ENCODE results near the gene GDPGP1.
"Not testable (repeated sequence)": the region's sequence is repeated elsewhere in the genome, so short reads cannot be mapped to it uniquely, and the experiment has no call there.

GDPGP1 gene

DNA sequence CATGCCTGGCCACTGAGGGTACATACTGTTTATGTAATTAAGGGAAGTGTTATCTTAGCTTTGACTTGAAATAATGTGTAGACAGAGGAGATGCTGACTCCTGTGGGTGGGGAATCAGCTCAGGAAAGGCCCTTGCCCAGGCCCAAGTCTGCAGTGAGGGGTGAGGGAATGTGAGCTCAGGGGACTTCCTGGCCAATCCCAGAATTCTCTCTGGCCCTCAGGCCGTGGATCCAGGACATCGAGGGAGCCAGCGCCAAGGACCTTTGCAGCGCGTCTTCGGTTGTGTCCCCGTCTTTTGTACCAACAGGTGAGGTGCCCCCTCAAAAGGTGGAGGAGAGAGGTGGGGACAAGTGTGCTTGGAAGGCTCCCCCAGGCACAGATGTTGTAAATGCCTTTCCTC lies 6.7 kb upstream of the GDPGP1 start:
- DNase-seq, result no peak

DNA sequence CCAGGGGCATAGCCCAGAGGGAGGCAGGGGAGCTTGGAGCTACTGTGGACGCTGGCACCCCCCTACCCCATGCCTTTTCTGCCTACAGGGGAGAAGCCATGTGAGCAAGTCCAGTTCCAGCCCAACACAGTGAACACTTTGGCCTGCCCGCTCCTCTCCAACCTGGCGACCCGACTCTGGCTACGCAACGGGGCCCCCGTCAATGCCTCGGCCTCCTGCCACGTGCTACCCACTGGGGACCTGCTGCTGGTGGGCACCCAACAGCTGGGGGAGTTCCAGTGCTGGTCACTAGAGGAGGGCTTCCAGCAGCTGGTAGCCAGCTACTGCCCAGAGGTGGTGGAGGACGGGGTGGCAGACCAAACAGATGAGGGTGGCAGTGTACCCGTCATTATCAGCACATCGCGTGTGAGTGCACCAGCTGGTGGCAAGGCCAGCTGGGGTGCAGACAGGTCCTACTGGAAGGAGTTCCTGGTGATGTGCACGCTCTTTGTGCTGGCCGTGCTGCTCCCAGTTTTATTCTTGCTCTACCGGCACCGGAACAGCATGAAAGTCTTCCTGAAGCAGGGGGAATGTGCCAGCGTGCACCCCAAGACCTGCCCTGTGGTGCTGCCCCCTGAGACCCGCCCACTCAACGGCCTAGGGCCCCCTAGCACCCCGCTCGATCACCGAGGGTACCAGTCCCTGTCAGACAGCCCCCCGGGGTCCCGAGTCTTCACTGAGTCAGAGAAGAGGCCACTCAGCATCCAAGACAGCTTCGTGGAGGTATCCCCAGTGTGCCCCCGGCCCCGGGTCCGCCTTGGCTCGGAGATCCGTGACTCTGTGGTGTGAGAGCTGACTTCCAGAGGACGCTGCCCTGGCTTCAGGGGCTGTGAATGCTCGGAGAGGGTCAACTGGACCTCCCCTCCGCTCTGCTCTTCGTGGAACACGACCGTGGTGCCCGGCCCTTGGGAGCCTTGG lies 5.9 kb upstream of the GDPGP1 start:
- DNase-seq, result no peak

DNA sequence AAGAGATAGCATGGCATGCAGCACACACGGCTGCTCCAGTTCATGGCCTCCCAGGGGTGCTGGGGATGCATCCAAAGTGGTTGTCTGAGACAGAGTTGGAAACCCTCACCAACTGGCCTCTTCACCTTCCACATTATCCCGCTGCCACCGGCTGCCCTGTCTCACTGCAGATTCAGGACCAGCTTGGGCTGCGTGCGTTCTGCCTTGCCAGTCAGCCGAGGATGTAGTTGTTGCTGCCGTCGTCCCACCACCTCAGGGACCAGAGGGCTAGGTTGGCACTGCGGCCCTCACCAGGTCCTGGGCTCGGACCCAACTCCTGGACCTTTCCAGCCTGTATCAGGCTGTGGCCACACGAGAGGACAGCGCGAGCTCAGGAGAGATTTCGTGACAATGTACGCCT lies 5.0 kb upstream of the GDPGP1 start:
- no peak for DNase-seq

DNA sequence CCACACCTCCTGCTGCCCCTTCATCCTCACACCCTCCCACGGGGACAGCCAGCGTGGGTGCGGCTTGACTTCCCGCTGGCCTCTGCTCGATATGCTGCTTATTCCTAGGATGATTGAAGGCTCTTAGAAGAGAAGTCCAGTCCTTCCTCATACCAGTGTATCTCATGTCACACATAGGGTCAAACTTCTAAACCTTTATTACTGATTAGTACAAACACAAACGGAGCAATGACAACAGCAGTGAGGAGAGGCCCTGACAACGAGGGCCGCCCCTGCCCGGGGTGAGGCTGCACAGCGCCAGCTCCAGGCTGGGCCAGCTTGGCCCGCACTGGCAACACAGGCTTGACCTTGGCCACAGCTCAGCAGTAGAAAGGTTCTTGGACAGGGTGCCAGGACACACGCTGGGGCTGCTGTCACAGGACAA lies 3.9 kb upstream of the GDPGP1 start:
- DNase-seq, result no peak

DNA sequence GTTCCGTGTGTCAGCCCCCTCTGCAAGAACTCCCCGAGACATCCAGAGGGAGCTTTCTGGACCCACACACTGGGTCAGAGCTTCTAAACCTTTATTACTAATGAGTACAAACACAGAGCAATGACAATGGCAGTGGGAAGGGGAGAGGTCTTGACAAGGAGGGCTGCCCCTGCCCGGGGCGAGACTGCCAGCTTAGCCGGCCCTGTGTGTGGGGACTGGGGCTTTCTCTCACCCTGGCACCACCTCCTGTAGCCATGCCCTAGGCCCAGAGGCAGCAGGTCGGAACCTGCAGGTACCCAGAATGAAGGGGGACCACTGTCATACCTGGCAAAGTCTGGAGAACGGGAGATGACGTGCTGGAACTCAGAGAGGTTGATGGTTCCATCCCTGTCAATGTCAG lies 3.4 kb upstream of the GDPGP1 start:
- no peak for DNase-seq

DNA sequence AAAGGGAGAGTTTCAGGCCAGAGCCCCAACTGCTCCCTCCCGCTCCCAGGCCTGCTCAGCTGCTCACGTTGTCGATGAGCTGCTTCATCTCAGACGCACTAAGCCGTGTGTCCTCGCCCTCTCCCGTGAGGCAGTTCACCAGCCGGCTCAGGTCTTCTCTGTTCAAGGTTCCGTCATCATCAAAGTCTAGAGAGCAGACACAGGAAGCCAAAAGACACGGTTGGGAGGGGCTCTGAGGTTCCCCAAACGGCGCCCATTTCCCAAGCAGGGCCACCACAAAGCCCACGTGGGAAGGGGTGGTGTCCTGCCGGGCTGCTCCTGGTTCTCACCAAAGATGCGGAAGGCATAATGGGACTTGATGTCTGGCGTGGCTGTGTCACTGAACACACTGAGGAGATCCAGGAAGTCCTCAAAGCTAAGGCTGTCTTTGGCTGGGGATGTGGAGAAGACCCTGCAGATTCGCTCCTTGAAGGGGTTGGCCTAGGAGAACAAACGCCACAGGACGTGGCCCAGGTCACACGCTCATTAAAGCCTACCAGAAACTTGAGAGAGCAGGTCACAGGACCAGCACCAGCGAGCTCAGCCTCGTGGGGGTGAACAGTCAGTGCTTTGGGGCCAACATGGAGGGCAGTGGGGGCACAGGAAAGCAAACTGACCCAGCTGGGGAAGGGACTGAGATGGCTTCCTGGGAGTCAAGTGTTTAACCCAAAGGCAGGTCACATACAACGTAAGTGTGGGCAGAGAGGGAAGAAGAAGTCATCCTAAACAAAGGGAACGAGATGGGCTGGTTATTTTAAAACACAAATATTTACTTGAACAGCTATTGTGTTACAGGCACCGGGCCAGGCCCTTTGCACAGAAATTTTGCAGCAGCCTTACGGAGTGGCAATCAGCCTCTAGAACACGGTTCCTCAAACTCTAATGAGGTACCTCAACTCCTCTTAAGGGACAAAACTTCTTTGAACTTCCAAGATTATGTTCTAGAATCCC lies 2.7 kb upstream of the GDPGP1 start:
- no peak for DNase-seq

DNA sequence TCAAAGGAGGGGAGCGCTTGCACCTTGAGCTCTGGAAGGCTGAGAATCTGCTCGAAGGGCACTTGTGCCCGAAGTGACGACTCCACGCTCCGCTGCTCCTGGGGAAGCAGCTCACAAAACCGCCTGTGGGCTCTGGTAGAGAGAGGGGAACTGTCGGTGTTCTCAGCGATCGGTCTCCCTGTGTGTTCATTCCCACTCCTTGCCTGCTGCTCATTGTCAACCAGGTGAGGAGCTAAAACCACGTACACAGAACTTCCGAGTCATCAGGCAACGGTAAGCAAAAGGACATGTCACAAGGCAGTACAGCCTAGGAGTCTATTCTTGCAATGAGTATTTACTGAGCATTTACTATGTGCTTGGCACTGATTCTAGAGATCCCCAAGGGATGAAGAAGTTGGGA lies 1.8 kb upstream of the GDPGP1 start:
- DNase-seq, result no peak

DNA sequence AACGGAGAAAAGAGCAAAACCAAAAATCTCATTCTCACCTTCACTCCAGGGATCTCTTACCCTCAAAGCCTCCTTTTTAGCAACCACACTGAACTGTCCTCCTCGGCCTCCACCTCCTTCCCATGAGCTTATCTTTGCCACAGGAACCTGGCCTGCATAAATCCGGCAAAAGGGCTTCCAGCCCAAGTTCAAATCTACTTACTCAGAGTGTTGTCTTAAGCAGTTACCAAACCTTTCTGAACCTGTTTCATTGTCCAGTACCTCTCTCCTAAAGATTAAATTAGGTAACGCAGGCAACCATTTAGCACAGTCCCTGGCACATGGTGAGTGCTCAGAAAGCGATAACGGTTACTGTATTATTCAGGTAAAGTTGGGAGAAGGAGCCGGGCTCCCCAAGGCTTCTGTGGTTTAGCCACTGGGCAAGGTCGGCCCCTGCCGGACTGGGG lies 1.0 kb upstream of the GDPGP1 start:
- DNase-seq, result no peak

DNA sequence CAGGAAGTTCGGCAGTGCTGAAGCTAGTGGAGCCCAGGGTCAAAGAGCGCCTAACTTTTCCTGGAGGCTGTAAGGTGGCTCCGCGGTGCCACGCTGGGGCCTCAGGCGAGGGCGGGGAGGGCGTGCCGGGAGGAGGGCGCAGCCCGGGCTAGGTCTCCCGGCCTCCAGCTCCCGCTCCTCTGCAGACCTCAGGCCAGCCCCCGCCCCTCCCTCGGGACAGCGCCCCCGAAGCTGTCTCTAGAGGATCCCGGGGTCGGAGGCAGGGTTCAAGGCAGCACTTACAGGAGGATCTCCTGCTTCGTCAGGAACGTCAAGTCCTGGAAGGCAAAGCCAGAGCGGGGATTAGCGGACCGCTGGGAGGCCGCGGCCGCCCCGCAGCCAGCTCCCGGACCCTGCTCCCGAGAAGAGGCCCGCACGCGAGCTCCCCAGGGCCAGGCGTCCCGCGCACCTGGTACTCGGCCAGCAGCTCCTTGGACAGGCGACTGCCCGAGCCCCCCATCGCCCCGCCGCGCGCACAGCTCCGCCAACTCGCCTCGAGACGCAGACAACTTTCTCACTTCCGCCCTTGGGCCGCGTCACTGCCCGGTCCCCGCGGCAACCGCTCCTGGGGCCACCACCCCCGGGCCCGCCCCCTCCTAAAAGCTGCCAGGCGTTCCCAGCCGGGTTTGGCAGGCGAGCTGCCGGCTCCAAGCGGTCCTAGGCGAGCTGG lies 468 bp upstream of the GDPGP1 start, which contains the start of gene CIB1:
CIB1 (minus strand) TSS at position 555 of the 709 bp plus-strand sequence; CDS start at position 499, 56 bp downstream.
- DNase-seq, result peak; percentile 93

DNA sequence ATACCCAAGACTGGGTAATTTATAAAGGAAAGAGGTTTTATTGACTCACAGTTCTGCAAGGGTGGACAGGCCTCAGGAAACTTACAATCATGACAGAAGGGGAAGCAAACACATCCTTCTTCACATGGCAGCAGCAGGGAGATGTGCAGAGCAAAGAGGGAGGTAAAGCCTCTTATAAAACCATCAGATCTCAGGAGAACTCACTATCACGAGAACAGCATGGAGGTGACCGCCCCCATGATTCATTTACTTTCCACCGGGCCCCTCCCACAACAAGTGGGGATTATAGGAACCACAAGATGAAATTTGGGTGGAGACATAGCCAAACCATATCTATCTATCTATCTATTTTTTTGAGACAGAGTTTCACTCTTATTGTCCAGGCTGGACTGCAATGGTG lies 5.4 kb downstream of the GDPGP1 start:
- DNase-seq, result no peak

DNA sequence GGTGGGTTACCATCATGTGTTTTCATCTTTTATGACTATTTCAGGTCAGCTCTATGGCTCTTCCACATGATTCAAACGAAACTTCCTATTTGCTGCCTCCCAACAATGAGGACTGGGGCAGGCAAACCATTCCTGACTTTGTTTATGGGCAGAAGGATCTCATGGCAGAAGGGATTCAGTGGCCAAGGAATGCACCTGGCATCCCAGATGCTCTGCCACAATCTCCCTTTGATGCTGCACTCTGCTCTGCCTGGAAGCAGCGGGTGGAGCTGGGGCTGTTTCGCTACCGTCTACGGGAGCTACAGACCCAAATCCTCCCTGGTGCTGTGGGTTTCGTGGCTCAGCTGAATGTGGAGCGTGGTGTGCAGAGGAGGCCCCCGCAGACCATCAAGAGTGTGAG lies 6.8 kb downstream of the GDPGP1 start:
- DNase-seq, result no peak

DNA sequence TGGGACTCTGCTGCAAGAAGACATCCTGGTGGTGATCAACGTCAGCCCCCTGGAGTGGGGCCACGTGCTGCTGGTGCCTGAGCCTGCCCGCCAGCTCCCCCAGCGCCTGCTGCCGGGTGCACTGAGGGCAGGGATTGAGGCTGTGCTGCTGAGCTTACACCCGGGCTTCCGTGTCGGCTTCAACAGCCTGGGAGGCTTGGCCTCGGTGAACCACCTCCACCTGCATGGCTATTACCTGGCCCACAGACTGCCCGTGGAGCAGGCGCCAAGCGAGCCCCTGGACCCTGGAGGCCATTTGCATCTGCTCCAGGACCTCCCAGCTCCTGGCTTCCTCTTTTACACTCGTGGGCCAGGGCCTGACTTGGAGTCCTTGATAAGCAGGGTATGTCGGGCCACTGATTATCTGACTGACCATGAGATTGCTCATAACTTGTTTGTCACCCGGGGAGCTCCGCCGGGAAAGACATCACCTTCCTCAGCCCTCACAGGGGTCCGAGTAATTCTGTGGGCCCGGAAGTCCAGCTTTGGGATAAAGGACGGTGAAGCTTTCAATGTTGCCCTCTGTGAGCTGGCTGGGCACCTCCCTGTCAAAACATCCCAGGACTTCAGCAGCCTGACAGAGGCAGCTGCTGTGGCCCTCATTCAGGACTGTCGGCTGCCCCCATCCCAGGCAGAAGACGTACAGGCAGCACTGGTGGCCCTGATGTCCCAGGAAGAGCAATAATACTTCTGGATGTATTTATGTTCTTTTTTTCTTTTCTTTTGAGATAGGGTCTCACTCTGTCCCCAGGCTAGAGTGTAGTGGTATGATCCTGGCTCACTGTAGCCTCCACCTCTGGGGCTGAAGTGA lies 7.6 kb downstream of the GDPGP1 start:
- DNase-seq, result no peak

DNA sequence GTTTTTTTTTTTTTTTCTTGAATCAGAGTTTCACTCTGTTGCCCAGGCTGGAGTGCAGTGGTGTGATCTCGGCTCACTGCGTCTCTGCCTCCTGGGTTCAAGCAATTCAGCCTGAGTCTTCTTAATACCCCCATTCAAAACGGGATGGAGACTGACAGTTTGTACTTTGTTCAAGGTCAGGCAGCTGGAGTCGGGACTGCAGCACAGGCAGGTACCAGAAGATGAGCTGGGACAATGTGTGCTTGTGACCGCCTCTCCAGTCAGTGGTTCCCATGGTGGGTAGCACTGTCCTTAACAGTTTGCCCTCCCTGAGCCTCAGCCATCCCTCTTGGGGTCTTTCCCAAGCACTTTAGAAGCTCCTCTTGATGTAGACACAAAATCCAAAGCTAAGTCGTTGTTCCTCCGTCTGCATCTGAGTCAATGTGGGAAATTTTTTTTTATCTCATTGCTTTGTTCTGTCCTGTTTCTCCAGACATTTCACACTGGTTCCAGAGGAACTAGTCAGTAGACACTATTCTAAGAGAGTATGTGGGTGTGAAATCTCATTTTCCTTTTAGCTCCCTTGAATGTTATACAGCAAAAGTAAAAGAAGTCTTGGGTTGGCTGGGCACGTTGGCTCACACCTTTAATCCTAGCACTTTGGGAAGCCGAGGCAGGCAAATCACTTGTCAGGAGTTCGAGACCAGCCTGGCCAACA lies 10.1 kb downstream of the GDPGP1 start:
- DNase-seq, result no peak

DNA sequence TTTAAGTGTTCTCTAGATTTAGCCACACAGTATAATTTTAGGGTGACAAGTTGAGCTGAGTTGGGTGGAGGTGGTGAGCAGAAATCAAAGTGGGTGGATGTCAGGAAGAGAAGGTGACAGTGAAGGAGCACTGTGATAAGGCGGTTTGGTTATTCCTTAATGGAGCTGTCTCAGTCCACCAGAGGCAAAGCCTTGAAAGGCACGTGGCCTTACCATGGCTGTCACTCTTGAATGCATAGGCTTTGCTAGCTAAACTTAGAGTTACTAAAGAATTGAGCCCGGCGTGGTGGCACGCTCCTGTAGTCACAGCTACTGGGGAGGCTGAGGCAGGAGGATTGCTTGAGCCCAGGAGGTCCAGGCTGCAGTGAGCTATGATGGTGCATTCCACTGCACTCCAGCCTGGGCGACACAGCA lies 14.8 kb downstream of the GDPGP1 start:
- no peak for DNase-seq

DNA sequence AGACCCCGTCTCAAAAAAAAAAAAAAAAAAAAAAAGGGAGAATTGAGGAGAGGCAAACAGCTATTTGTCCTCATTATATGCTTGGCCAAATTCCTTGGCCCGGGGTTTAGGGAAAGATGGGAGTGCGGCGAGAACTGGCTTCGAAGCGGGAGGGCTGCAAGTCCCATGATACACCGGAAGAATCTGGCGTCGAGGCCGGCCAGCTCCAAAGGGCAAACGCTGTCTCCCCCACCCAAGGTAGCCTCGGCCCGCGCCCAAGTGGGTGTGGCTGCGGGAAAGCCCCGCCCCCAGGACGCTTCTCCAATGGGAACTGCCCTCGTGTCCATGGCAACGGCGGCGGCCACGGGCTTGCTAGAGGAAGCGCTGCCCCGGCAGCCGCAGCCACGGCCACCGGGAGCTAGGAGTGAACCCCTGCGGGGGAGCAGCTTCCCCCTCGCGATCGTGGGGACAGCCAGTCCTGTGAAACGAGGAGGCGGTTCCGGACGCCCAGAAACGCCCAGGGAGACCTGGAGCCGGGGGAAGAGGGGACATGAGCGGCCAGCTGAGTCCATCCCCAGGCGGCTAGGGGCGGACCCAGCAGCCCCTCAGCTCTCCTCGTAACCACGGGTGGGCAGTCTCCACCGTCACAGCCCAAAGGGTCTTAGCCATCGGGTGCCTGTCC lies 15.3 kb downstream of the GDPGP1 start, which contains the start of gene TTLL13:
TTLL13 (plus strand) TSS at position 354 of the 661 bp plus-strand sequence. CDS start 1,075 bp downstream, outside the sequence.
- peak; percentile 84 for DNase-seq

DNA sequence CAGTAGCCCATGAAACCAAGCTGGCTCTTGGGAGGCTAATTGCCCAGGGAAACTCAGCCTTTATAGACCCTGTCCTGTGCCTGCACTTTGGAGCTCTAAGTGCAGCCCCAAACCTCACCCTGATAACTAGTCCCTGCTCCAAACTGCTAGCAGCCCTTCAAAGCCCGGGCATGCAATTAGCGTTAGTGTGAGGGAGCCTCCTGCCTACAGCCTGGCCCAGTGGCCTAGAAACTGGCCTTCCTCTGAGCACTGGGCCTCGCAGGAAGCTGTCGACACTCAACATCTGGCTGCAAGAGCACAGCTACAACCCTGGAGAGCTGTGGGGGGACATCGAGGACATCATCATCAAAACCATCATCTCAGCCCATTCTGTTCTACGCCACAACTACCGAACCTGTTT lies 23.8 kb downstream of the GDPGP1 start:
- DNase-seq, result no peak

DNA sequence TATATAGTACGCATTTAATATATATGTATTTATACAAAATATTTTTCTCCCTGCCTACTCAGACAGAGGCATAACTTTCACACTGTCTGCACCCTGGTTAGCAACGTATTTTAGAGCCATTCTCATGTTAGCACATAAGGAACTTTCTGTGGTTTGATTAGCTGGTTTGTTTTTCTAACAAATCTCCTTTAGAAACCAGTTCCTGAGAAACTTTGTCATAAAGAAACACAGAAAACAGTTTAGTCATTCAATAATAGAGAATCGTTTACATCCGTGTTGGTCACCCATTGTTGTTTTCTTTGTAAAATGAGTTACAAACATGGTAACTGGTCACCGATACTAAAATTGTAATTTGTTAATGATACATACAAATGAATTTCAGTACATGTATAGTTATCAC lies 25.5 kb downstream of the GDPGP1 start:
- DNase-seq, result no peak

DNA sequence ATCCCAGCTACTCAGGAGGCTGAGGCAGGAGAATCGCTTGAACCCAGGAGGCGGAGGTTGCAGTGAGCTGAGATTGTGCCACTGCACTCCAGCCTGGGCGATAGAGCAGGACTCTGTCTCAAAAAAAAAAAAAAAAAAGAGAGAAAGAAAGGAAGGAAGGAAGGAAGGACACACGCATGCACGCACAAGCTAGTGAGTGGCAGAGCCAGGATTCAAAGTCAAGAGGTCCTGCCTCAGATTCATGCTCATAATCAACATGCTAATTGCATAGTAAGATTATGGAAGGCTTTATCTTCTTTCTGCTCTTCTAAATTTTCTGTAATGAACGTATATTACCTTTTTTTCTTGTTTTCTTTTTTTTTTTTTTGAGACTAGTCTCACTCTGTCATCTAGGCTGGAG lies 26.7 kb downstream of the GDPGP1 start:
- not testable (repeated sequence) for DNase-seq

DNA sequence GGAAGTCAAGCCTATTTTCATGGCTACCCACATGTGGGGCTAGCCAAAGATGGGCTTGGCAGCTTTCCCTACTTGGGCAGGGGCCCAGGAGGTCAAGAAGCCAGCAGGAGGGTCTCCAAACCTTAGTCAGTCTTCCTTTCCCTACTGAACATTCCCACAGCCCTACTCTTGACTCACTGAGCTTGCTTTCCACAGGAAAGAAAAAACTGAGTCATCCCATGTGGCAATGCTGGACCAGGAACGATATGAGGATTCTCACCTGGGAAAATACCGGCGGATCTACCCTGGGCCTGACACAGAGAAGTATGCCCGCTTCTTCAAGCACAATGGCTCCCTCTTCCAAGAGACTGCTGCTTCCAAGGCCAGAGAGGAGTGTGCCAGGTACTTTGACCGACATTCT lies 27.8 kb downstream of the GDPGP1 start:
- no peak for DNase-seq

DNA sequence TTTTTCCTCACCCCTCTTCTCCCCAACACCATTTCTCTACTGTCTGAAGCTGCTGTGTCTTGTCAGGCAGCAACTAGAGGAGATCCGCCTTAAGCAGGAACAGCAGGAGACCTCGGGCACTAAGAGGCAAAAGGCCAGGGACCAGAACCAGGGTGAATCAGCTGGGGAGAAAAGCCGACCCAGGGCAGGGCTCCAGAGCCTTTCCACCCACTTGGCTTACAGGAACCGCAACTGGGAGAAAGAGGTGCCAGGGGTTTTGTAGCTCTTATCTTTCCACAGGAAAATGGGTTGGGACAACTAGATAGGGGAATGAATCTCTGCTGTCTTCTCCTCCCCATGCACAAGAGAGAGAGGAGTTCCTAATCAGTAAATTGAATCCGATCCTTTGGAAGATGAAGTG lies 28.4 kb downstream of the GDPGP1 start:
- no peak for DNase-seq
